ENCODE results near the gene OLFM2. TPM values are rescaled to one million over a fixed set of nuclear protein-coding genes. Genes with fewer than 3 reads are reported as not detected.
"Not testable (repeated sequence)": the region's sequence is repeated elsewhere in the genome, so short reads cannot be mapped to it uniquely, and the experiment has no call there.

OLFM2 gene
- total RNA-seq, 2 experiments from 2014 or later, result 9.2 to 9.9 TPM

GRCh38 chr19:9854282-9854846 lies 82.0 kb downstream of the OLFM2 start:
- Mint-ChIP-seq H3K4me3 (no peak overlapping the region), H3K9me3 (ENCODE audit: insufficient read depth) (no peaks in the 10 kb centered on the region), H3K27me3 (ENCODE audit: low read depth) (no peaks in the 10 kb centered on the region), H3K27ac (no peak overlapping the region), H3K4me1 (ENCODE audit: low read depth) (peaks cover 32% of the 10 kb centered on the region), H3K36me3 (ENCODE audit: low read depth) (peaks cover 17% of the 10 kb centered on the region)
- DNase-seq (no peak), ATAC-seq (no peak)
- ChIA-PET POLR2A (no interaction called here), CTCF (no interaction called here)

GRCh38 chr19:9850235-9850959 lies 85.9 kb downstream of the OLFM2 start:
- H3K4me1 Mint-ChIP-seq (ENCODE audit: low read depth), result peaks cover 21% of the 10 kb centered on the region
- DNase-seq, result no peak
- ChIA-PET POLR2A (no interaction called here), CTCF (no interaction called here)
- no peak overlapping the region for H3K4me3 Mint-ChIP-seq
- no peak overlapping the region for H3K27ac Mint-ChIP-seq
- H3K36me3 Mint-ChIP-seq (ENCODE audit: low read depth), result peaks cover 15% of the 10 kb centered on the region
- H3K9me3 Mint-ChIP-seq (ENCODE audit: insufficient read depth), result no peaks in the 10 kb centered on the region
- H3K27me3 Mint-ChIP-seq (ENCODE audit: low read depth), result no peaks in the 10 kb centered on the region
- no peak for ATAC-seq

DNA sequence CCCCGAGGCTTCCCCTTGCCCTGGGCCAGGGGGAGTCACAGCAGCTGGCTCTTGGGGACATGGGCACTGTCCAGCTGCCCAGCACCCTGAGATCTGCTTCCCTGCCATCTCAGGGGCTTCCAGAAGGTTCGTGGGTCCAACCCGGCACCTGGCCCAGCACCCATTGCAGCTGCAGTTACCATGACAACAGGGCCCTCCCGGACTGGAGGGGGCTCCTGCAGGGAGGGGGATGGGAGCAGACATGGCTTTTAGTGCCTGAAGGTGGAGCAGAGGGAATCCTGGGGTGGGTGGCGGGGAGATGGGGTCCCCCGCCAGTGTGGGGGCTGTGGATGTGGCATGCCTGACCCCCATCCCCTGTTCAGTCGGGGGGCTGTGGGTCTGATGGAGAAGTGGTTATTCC lies 86.5 kb downstream of the OLFM2 start:
- H3K9me3 Mint-ChIP-seq (ENCODE audit: insufficient read depth), result no peaks in the 10 kb centered on the region
- no peak overlapping the region for H3K4me3 Mint-ChIP-seq
- no peak overlapping the region for H3K27ac Mint-ChIP-seq
- ChIA-PET CTCF (no interaction called here), POLR2A (no interaction called here)
- no peak for DNase-seq
- no peaks in the 10 kb centered on the region for H3K27me3 Mint-ChIP-seq (ENCODE audit: low read depth)
- ATAC-seq, result no peak
- H3K36me3 Mint-ChIP-seq (ENCODE audit: low read depth), result peaks cover 21% of the 10 kb centered on the region
- H3K4me1 Mint-ChIP-seq (ENCODE audit: low read depth), result peaks cover 21% of the 10 kb centered on the region

DNA sequence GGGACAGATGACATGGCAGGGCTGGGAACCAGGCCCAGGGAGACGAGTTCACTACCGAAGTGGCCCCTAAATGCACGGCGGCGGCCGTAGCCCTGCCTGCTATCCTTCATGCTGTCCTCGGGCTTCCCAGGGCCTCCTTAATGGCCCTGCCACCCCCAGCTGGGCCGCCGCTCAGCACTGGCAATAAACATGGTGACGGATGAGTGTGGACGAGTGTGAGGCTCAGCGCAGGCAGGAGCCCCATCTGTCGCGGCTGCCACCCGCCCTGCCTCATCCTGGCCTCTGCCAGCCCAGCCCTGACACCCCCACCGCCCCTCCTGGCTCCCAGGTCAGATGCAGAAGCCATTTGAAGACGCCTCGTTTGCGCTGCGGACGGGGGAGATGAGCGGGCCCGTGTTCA lies 87.6 kb downstream of the OLFM2 start:
- POLR2A ChIA-PET, result no interaction called here
- CTCF ChIA-PET, result no interaction called here
- Mint-ChIP-seq H3K36me3 (ENCODE audit: low read depth) (peaks cover 22% of the 10 kb centered on the region), H3K9me3 (ENCODE audit: insufficient read depth) (no peaks in the 10 kb centered on the region), H3K27ac (no peak overlapping the region), H3K4me3 (no peak overlapping the region), H3K27me3 (ENCODE audit: low read depth) (no peaks in the 10 kb centered on the region), H3K4me1 (ENCODE audit: low read depth) (peaks cover 21% of the 10 kb centered on the region)
- no peak for DNase-seq
- ATAC-seq, result no peak

DNA sequence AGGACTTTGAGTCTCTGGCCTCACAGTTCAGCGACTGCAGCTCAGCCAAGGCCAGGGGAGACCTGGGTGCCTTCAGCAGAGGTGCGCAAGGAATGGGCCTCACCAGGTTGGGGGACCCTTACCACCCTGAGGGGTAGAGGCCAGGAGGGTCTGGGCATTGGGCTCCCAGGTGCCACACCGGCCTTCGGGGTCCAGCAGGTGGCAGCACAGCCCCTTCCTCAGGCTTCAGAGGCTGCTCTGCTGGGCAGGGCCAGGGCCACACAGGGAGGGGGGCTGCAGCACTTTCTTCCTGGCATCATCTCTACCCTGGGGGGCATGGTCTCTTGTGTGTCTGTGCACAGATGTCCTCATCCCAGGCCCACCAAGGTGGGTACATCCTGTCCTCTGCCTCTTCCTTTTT lies 88.3 kb downstream of the OLFM2 start:
- H3K9me3 Mint-ChIP-seq (ENCODE audit: insufficient read depth), result no peaks in the 10 kb centered on the region
- peaks cover 21% of the 10 kb centered on the region for H3K4me1 Mint-ChIP-seq (ENCODE audit: low read depth)
- no peak overlapping the region for H3K27ac Mint-ChIP-seq
- DNase-seq (peak; percentile 56), ATAC-seq (peak; percentile 51)
- peaks cover 29% of the 10 kb centered on the region for H3K36me3 Mint-ChIP-seq (ENCODE audit: low read depth)
- H3K4me3 Mint-ChIP-seq, result no peak overlapping the region
- CTCF ChIA-PET, result interaction anchor here (0.7 to 1.6 kb wide), 4 partner anchors 10 to 82 kb away, joined by 3 to 7 read pairs (median 4); no protein-coding TSS in a partner anchor
- POLR2A ChIA-PET, result no interaction called here
- H3K27me3 Mint-ChIP-seq (ENCODE audit: low read depth), result no peaks in the 10 kb centered on the region

DNA sequence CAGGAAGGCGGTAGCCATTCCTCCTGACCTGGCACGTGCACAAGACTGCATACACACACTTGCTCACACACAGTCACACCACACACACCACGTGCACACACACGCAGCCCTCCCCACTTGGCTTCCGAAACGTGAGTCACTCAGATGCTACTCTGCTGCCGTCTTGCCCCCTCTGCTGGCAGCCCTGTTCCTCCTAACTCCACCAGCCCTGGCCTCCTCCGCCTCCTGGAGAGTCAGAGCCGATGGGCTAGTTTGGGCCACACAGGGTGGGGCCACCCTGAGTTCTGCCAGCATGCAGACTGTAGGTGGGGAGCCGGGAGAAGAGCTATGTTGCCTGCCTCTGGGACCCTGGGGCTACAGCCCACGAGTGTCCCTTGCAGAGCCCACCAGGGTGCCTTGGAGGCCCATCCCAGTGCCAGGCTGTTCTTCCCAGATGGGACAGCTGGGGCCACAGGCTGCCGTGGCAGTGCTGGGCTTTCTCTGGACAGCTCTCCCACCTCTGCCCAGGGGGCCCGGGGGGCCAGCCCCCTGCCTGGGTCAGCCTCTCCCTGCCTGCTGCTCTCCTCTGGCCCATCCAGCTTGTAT lies 89.1 kb downstream of the OLFM2 start:
- ChIA-PET POLR2A (no interaction called here), CTCF (interaction anchor here (0.7 to 1.6 kb wide), 7 partner anchors 11 to 83 kb away, joined by 3 to 7 read pairs (median 3); partner anchors contain the start of gene PIN1)
- Mint-ChIP-seq H3K4me3 (no peak overlapping the region), H3K27me3 (ENCODE audit: low read depth) (no peaks in the 10 kb centered on the region), H3K27ac (peak overlapping the region; percentile 70), H3K4me1 (ENCODE audit: low read depth) (peaks cover 21% of the 10 kb centered on the region), H3K36me3 (ENCODE audit: low read depth) (peaks cover 38% of the 10 kb centered on the region), H3K9me3 (ENCODE audit: insufficient read depth) (no peaks in the 10 kb centered on the region)
- peak; percentile 59 for DNase-seq
- peak; percentile 67 for ATAC-seq

GRCh38 chr19:9843626-9844273 lies 92.6 kb downstream of the OLFM2 start:
- H3K27ac Mint-ChIP-seq; ATAC-seq; CTCF ChIA-PET; POLR2A ChIA-PET; H3K9me3 Mint-ChIP-seq (ENCODE audit: insufficient read depth); DNase-seq; H3K4me3 Mint-ChIP-seq; H3K27me3 Mint-ChIP-seq (ENCODE audit: low read depth): not testable (repeated sequence)
- Mint-ChIP-seq H3K4me1 (ENCODE audit: low read depth) (peaks cover 21% of the 10 kb centered on the region), H3K36me3 (ENCODE audit: low read depth) (peaks cover 64% of the 10 kb centered on the region)

GRCh38 chr19:9842834-9843625 lies 93.3 kb downstream of the OLFM2 start:
- H3K9me3 Mint-ChIP-seq (ENCODE audit: insufficient read depth), result no peaks in the 10 kb centered on the region
- ChIA-PET POLR2A (no interaction called here), CTCF (no interaction called here)
- peaks cover 65% of the 10 kb centered on the region for H3K36me3 Mint-ChIP-seq (ENCODE audit: low read depth)
- DNase-seq, result no peak
- no peak for ATAC-seq
- H3K4me3 Mint-ChIP-seq, result no peak overlapping the region
- H3K4me1 Mint-ChIP-seq (ENCODE audit: low read depth), result peaks cover 18% of the 10 kb centered on the region
- no peaks in the 10 kb centered on the region for H3K27me3 Mint-ChIP-seq (ENCODE audit: low read depth)
- no peak overlapping the region for H3K27ac Mint-ChIP-seq

DNA sequence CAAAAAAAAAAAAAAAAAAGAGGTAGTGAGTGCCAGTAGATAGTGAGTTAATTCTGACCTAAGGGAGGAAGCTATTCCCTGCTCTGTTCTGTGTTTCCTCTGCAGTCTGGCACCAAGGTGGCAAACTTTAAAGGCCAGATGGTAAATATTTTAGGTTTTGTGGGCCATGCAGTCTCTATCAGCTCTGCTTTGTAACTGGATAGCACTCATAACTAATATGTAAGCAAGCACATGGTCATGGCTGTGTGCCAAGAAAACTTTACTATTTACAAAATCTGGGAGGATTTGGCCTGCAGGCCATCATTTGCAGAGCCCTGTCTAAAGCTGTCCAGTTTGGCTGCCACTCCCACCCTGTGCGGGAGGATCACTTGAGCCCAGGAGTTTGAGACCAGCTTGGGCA lies 96.9 kb downstream of the OLFM2 start:
- ChIA-PET POLR2A (interaction anchor here (0.8 kb wide), 2 partner anchors 13 to 18 kb away, joined by 3 read pairs; no protein-coding TSS in a partner anchor), CTCF (no interaction called here)
- H3K4me3 Mint-ChIP-seq, result no peak overlapping the region
- ATAC-seq (no peak), DNase-seq (no peak)
- H3K27me3 Mint-ChIP-seq (ENCODE audit: low read depth), result no peaks in the 10 kb centered on the region
- peaks cover 53% of the 10 kb centered on the region for H3K36me3 Mint-ChIP-seq (ENCODE audit: low read depth)
- no peaks in the 10 kb centered on the region for H3K9me3 Mint-ChIP-seq (ENCODE audit: insufficient read depth)
- H3K4me1 Mint-ChIP-seq (ENCODE audit: low read depth), result peaks cover 18% of the 10 kb centered on the region
- H3K27ac Mint-ChIP-seq, result no peak overlapping the region

GRCh38 chr19:9838324-9838723 lies 98.0 kb downstream of the OLFM2 start:
- H3K4me3 Mint-ChIP-seq, result no peak overlapping the region
- H3K27me3 Mint-ChIP-seq (ENCODE audit: low read depth), result no peaks in the 10 kb centered on the region
- POLR2A ChIA-PET, result interaction anchor here (0.8 to 2.5 kb wide), 2 partner anchors 11 to 13 kb away, joined by 3 to 12 read pairs; partner anchors contain the start of gene UBL5
- H3K4me1 Mint-ChIP-seq (ENCODE audit: low read depth), result peaks cover 23% of the 10 kb centered on the region
- peaks cover 44% of the 10 kb centered on the region for H3K36me3 Mint-ChIP-seq (ENCODE audit: low read depth)
- CTCF ChIA-PET, result no interaction called here
- no peak overlapping the region for H3K27ac Mint-ChIP-seq
- DNase-seq (no peak), ATAC-seq (no peak)
- no peaks in the 10 kb centered on the region for H3K9me3 Mint-ChIP-seq (ENCODE audit: insufficient read depth)

GRCh38 chr19:9836021-9836420 lies 100.3 kb downstream of the OLFM2 start:
- Mint-ChIP-seq H3K4me1 (ENCODE audit: low read depth) (peaks cover 23% of the 10 kb centered on the region), H3K27ac (peak overlapping the region; percentile 79), H3K36me3 (ENCODE audit: low read depth) (peaks cover 23% of the 10 kb centered on the region), H3K4me3 (peak overlapping the region; percentile 84), H3K9me3 (ENCODE audit: insufficient read depth) (no peaks in the 10 kb centered on the region), H3K27me3 (ENCODE audit: low read depth) (no peaks in the 10 kb centered on the region)
- no peak for ATAC-seq
- POLR2A ChIA-PET, result interaction anchor here (2.5 kb wide), 1 partner anchor 8 kb away, joined by 12 read pairs; the partner anchor contains the start of gene UBL5
- CTCF ChIA-PET, result interaction anchor here (0.8 to 2.4 kb wide), 5 partner anchors 8 to 28 kb away, joined by 3 to 10 read pairs (median 4); partner anchors contain the start of gene UBL5
- no peak for DNase-seq
